Activated effector memory CD4-positive, alpha-beta T cell treated with Interleukin-2 at 50 U/mL for 16 hours (primary cell): ENCODE results near the gene ALG5.

Source experiments
- DNase-seq: peaks from one replicate; pipeline ENCODE4 v3.0.0-alpha.2; 2020

Gene ALG5

DNA sequence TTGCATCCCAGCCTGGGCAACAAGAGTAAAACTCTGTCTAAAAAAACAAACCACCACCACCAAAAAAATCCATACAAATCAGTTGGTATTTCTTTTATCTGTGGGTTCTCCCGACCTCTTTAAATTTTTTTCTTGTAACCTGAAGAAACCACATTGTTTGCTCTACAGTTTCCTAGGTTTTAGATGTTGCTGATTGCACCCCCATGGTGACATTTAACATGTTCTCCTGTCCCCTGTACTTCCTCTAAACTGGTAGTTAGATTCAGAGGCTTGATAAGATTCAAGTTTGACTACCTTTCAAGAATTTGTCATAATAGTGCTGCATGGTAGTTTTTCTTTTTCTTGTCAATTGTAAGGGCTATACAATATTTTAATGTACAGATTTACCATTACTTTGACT lies 24.0 kb downstream of the ALG5 start:
- no peak for DNase-seq

DNA sequence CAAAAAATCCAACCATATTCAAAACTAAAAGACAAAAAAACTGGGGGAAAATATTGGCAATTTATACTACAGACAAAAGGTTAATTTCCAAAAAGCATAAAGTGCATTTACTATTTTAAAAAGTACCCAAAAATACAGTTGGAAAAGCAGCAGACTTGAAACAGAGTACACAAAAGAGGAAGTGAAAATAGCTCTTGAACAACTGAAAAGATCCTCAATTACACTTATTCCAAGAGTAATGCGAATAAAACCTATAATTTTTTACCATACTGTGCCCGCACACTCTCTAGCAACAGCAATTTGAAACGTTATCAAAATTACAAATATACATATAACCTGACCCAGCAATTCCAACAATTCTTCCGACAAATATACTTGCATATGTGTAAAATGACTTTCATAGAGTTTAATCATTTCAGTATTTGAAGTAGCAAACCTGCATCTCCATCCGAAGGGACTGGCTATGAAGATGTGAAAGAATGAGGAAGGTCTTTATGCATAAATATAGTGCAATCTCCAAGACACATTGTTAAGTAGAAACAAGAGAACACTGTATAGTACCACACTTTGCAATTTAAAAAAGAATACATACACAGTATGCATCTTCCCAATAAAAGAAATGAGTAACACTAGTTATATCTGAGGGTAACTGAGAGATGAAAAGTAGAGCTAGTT lies 25.4 kb downstream of the ALG5 start:
- DNase-seq, result no peak

GRCh38 chr13:36973009-36973408 lies 26.1 kb downstream of the ALG5 start:
- no peak for DNase-seq

GRCh38 chr13:36966404-36966803 lies 32.7 kb downstream of the ALG5 start:
- no peak for DNase-seq

DNA sequence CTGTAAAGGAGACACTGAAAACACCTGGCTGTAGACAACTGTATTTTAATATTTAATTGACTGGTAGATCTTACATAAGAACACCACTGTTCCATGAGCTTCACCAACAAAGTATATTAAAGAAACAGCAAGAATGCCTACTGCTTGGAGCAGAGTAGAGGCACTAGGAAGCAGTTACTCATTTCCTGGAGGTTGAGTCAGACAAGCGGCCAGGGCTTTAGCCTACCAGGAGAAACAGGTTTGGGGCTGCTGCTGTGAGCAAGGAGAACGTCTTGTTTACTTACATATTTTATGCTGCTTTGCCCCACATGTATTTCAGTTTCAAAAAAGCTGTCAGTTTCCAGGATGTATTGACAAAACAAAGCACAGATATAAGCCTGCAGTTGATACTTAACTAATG lies 33.4 kb downstream of the ALG5 start:
- DNase-seq, result no peak

DNA sequence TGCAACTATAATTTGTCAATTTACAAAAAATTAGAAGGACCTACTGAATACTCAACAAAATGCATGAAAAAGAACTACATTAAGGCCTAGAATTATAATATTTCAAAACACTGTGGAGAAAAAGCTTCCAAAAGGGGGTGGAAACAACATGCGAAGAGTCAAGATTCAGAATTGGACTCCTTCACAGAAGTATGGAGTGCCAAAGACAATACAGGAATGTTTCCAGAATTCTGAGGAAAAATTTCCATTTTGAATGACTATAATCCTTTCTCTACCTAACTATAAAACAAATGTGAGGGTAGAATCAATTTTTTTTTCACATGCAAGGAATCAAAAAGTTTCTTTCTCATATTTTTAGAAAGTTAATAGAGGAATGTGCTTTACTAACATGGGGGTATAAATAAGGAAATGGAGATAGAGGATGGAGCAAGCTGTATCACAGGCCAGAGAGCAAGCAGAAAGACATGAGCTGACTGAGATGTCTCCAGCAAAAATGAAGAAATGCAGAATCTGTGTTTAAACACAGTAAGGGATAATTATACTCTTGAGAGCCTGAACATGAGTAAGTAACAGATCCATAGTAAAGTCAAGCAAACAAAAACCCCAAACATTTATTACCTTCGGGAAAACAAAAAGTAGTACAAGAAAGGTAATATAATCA lies 39.6 kb downstream of the ALG5 start:
- DNase-seq, result no peak

DNA sequence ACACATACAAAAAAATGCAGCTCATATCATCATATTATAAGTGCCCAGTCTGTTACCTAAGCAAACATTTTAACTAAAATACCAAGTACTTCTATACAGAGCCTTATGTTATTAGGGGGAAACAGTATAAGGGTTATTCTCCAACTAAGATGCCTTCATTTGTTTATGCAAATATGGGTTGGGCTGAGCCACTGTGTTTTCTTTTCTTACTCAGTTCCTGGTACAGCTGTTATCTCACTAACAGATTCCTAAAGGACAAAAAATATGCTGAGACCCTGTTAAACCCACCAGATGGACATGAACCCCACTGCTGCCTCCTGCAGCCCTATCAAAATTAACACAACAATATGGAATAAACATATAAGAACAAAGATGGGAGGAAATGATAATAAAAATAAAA lies 44.6 kb downstream of the ALG5 start:
- no peak for DNase-seq

DNA sequence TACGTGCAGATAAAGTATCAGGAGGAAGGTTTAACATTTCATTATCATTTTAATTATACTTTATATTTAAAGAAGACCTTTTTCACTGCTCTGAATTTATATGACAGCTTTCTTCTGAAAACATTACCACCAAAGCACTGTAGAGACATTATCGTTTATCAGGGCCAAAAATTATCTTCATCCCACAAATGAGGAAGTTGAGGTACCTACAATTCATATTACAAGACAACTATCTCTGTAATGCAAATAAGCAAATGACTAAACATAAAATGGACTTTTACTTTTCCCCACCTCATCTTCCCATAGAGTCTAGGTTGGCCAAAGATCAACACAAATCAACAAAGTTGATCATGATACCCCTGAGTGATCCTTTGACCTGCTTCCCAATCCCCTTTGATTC lies 48.2 kb downstream of the ALG5 start:
- DNase-seq, result no peak

GRCh38 chr13:36950330-36950729 lies 48.8 kb downstream of the ALG5 start:
- DNase-seq, result no peak

- DNase-seq, result no peak
Measured at GRCh38 chr13:36945078-36945477, 54.1 kb downstream of the ALG5 start.

DNA sequence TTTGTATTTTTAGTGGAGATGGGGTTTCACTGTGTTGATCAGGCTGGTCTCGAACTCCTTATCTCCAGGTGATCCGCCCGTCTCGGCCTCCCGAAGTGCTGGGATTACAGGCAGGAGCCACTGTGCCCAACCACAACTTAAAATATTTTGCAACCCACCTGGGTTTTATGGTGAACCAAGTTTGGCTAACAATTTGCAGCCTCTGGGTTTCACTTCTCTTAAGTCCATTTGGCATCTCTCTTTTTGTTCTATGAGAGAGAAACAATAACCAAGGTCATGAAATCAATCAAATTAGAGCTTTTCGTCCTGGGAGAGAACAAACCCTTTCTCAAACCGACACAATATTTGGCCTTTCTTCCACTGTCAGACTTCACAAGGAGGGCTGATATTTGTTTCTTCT lies 73.5 kb downstream of the ALG5 start:
- no peak for DNase-seq

DNA sequence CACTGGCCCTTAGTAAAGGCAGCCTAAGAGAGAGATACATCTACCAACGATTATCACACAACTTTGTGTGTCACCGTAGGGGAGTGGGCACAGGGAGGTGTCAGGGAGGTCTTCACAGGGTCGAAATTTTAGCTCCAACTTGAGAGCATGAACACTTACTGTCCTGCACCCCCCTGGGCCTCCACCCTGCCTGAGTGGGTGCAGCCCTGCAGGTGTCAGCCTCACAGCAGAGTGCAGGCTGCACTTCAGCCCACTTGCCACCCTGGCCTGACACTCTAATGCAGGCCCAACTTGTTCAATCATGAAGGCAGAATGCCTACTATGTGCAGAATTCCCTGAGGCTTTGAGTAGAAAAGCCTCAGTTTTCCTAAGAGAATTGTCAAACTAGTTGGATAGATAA lies 75.1 kb downstream of the ALG5 start:
- DNase-seq, result no peak

- DNase-seq, result no peak
Measured at GRCh38 chr13:36921631-36922301, 77.4 kb downstream of the ALG5 start.

GRCh38 chr13:36920616-36921185 lies 78.4 kb downstream of the ALG5 start:
- no peak for DNase-seq

DNA sequence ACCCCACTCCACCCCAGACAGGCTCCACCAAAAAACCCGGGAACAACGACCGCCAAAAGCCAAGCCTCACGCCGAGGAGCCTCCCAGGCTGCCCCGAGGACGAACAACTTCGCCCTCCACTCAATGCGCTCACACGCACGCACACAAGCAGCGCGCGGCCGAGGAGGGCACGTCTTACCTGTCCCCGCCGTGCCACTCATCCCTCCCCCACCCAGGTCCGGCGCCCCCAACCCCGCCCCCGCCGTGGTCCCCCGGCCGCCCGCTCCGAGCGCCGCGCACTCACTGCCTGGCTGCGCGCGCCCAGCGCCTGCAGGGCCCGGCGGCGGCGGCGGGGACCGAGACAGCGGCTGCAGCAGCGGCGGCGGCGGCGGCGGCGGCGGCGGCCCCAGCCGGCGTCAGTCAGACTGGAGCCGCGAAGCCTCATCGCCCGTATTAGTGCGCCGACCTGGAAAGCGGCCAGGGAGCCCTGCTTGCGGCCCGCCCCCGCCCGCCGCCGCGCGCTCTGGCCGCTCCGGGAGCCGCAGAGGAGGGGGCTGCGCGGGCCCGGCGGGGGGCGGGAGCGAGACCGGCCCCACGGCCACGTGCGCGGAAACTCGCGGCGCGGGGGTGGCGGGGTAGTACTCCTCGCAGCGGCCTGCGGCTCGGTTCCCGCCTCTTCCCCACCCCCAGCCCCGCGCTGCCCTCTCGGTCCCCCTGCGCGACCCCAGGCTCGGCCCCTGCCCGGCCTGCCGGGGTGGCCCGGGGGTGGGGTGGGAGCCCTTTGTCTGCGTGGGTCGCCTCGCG lies 79.1 kb downstream of the ALG5 start, which contains the start of gene SMAD9:
TSS of gene SMAD9 (minus strand) at position 406 of the 783 bp plus-strand sequence. CDS start 40,549 bp downstream, outside the sequence.
- no peak for DNase-seq

GRCh38 chr13:36919171-36919832 lies 79.8 kb downstream of the ALG5 start:
- no peak for DNase-seq

DNA sequence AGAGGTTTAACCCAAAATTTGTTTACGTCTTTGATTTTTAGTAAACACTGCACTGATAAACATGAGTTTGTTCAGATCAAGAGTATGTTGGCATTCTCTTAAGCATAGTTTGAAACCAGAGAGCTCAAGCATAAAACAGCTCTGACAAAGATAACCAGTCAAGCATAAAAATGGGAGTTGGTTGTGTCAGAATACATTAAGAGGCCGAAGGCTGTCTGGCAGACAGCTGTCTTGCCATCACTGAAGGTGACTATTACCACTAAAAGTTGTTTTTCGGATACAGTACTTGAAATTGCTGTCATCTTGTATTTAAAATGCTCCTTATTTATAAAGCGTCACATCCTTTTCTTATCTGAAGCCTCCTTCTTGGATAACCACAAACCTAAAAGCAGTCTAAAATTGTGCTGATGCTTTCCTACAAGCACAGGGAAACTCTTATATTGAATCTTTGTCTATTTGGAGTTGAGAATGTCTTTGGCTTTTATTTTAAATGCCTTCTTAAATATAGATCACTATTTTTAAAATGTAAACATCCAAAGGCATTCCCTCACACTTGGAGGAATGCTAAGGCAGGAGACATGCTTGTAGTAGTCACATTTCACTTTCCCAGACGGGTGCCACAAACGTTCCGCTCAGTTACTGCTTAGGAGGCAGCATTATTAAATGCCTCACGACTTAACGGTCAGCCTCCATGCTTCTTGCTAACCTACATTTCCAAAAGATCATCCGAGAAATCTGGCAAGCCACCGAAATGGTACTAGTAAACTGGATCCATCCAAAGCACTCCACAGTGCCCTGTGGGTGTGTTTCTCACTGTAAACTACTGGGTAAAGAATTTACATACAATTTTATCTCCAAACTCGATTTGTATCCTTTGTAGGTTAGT lies 80.7 kb downstream of the ALG5 start:
- no peak for DNase-seq

GRCh38 chr13:36917311-36917710 lies 81.8 kb downstream of the ALG5 start:
- no peak for DNase-seq

DNA sequence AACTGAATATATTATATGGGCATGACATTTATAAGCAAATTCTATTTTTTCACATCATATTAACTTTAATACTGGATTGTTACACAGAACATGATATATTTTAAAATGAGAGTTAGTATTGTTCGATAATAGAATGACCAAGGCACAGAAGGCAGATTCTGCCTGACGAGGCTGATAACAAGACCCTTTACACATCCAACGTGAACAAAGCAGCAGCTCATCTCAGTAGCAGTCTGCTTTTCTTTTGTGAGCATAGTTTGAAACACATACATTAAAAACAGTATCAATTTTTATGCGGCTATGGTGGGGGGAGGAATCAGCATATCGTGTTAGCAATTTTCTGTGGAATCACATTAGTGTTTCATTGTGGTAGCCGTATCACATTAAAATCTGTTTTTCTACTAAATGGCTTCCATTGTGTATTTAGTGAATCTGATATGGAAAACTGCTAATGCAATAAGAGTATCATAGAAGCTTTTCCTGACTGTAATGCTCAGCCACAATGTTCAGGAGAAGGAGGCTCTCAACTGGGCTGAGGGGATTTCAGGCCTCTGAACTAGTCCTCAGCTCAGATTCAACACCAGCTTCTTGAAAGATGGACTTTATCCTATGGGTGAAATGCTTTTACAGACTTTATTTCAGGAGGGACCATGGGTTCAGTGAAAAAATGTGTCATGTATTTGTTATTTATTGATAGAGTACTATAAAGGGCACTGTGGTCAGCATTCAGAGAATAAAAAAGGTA lies 83.1 kb downstream of the ALG5 start:
- DNase-seq, result no peak

DNA sequence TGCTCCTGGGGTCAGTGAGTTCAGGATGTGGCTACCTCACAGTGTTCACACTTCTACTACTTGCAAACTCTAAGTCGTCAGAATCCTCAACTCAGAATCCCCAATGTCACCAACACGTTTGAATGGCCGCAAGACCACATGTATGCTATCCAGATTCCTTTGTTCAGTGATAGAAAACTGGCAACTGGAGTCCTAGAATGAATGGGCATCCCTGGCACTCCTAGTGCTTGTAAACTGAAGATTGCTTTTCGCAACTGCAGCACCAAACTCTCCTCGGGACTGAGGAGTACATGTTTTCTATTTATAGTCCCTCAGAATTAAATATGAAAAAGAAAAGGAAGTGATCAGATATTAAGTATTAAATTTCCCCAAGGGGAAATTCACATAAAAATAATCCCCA lies 84.0 kb downstream of the ALG5 start:
- DNase-seq, result no peak

DNA sequence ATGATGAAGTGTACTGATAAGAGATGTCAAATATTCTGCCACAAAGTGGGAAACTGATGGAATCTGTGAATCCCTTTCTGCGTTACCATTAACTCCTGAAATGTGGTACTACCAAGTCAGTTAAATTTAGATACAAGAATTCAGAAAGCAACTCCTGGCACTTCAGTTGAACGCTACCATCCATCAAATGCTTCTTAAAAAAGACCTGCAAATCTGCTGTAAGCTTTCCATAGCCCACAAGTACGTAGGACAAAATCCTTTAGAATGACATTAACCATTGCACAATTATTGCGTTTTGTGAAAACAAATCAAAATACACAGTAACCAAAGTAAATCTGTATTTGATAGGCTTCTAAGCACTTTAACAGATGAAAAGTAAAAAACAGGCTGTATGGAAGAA lies 84.5 kb downstream of the ALG5 start:
- no peak for DNase-seq
